ENCODE measurements around the gene H19. TPM values are rescaled to one million over a fixed set of nuclear protein-coding genes. Genes with fewer than 3 reads are reported as not detected.

H19 gene
- total and polyA plus RNA-seq, 2 of the 8 experiments (the other 6 are each of a cell fraction or from before 2014, with no cell fraction given) = 5.2 to 10.0 TPM

DNA sequence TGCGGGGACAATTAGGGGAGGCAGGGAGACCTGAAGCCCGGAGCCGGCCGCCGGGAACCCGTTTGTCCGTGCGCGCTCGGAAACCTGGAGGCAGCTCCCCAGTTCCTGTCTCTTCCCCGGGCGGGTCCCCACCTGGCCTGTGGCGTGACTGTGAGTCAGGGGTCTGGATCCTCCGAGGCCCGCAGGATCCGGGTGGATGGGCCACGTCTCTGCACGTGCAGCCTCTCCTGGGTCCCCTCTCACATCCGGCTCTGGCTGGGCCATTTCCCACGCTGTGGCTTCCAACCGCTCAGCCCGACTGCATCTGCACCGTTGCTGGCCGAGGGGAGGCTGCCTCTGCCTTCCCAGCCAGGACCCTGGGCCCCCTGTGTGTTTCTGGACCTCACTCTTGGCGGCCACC lies 14.8 kb upstream of the H19 start:
- Histone ChIP-seq H3K4ac (replicated peaks; ENCODE audit: insufficient read length, low read depth, low read length) (no peak overlapping the region), H3K9ac (replicated peaks in 1 of 4; ENCODE audit: extremely low read depth in 1 of 4, low read depth in 3 of 4, low read length in 3 of 4) (no peak overlapping the region), H3K18ac (ENCODE audit: extremely low read depth, low read length) (no peak overlapping the region), H3K14ac (ENCODE audit: insufficient read length) (no peak overlapping the region), H2BK12ac (ENCODE audit: low read depth, low read length) (no peak overlapping the region), H2BK120ac (replicated peaks; ENCODE audit: low read depth, low read length) (no peak overlapping the region), H2BK15ac (ENCODE audit: low read length) (no peak overlapping the region), H3K23me2 (ENCODE audit: low read depth, low read length) (no peaks in the 10 kb centered on the region), H3K79me1 (ENCODE audit: low read depth, low read length) (no peaks in the 10 kb centered on the region), H4K91ac (replicated peaks; ENCODE audit: insufficient read length, low read length) (no peak overlapping the region), H4K5ac (ENCODE audit: insufficient read length, low read depth, low read length) (no peak overlapping the region), H3K23ac (ENCODE audit: insufficient read length) (no peak overlapping the region), H3K4me2 (ENCODE audit: insufficient read depth in 1 of 2, low read depth in 2 of 2, low read length in 2 of 2) (no peak overlapping the region), H4K20me1 (replicated peaks in 1 of 2; ENCODE audit: control insufficient read depth in 1 of 2, insufficient read depth in 2 of 2, low read length in 2 of 2) (no peaks in the 10 kb centered on the region), H3K4me1 (replicated peaks in 1 of 4; ENCODE audit: control insufficient read depth in 3 of 4, insufficient read depth in 4 of 4, low read length in 3 of 4) (no peaks in the 10 kb centered on the region), H3K36me3 (ENCODE audit: control insufficient read depth in 2 of 4, insufficient read depth in 4 of 4, low read length in 3 of 4) (no peaks in the 10 kb centered on the region), H4K8ac (ENCODE audit: extremely low read depth, insufficient read depth, low read length) (no peak overlapping the region), H3K79me2 (ENCODE audit: control insufficient read depth in 1 of 2, insufficient read depth in 2 of 2, low read length in 2 of 2) (no peaks in the 10 kb centered on the region), H3K27me3 (replicated peaks in 1 of 4; ENCODE audit: control insufficient read depth in 3 of 4, extremely low read depth in 1 of 4, insufficient read depth in 3 of 4, low read length in 3 of 4) (no peaks in the 10 kb centered on the region), H2AK5ac (ENCODE audit: low read depth, low read length) (no peak overlapping the region), H3K4me3 (ENCODE audit: extremely low read depth in 1 of 4, insufficient read depth in 2 of 4, low read depth in 3 of 4, low read length in 4 of 4) (no peak overlapping the region), H2AFZ (ENCODE audit: low read length) (no peak overlapping the region), H3K9me3 (ENCODE audit: insufficient read depth in 2 of 2, low read depth in 1 of 2, low read length in 1 of 2) (no peaks in the 10 kb centered on the region), H3K56ac (replicated peaks; ENCODE audit: insufficient read length, low read depth, low read length) (no peak overlapping the region), H3K27ac (ENCODE audit: low read depth, low read length) (no peak overlapping the region), H2BK5ac (ENCODE audit: low read depth, low read length) (no peak overlapping the region), H2BK20ac (ENCODE audit: low read length) (no peak overlapping the region)
- DNase-seq (ENCODE audit: low read depth in 1 of 2, low spot score in 2 of 2) (no peak), FAIRE-seq (no peak)
- CTCF ChIA-PET (ENCODE audit: partially characterized antibody) = interaction anchor here (1.0 to 1.2 kb wide), 2 partner anchors 138 to 139 kb away, joined by 3 read pairs; no protein-coding TSS in a partner anchor
- POLR2A ChIA-PET (ENCODE audit: partially characterized antibody) = no interaction called here
- no CpG with 5 or more reads among the region's 25 CpGs for WGBS, 2 experiments (ENCODE audit: extremely low coverage in 1 of 2, insufficient coverage in 1 of 2, insufficient read length in 1 of 2, insufficient replicate concordance in 2 of 2, low coverage in 1 of 2, low lambda C conversion rate in 2 of 2, missing lambda C conversion rate in 1 of 2)
- no peak for TF ChIP-seq POU5F1 (IDR thresholded peaks at IDR 0.05; ENCODE audit: low read depth, low read length)
- TF ChIP-seq YY1 (IDR thresholded peaks at IDR 0.05; ENCODE audit: low read depth, low read length) = no peak
